AG10803 (cell line): ENCODE measurements around the gene C22orf15.
"Not testable (repeated sequence)": the region's sequence is repeated elsewhere in the genome, so short reads cannot be mapped to it uniquely, and the experiment has no call there.

Experiments
- DNase-seq: peaks from one replicate; pipeline ENCODE4 v3.0.0; 2010; ENCODE audit warnings: low read depth
- H3K4me3 ChIP-seq: 2 replicates; pipeline ENCODE4 v1.5.1; 2011; ENCODE audit warnings: mild to moderate bottlenecking, low read length, control low read depth
- TF ChIP-seq, protein P1 (sequence below): conservative IDR thresholded peaks from 2 replicates; pipeline ENCODE4 v1.5.1; 2011; ENCODE audit warnings: mild to moderate bottlenecking, low read length, control low read depth, inconsistent platforms

C22orf15 gene

GRCh38 chr22:23718371-23719165, 44.2 kb upstream of the C22orf15 start:
- no peak for DNase-seq

GRCh38 chr22:23720855-23721254, 41.9 kb upstream of the C22orf15 start:
- H3K4me3 ChIP-seq = no peak overlapping the region
- no peak for DNase-seq
- TF ChIP-seq, protein P1, sequence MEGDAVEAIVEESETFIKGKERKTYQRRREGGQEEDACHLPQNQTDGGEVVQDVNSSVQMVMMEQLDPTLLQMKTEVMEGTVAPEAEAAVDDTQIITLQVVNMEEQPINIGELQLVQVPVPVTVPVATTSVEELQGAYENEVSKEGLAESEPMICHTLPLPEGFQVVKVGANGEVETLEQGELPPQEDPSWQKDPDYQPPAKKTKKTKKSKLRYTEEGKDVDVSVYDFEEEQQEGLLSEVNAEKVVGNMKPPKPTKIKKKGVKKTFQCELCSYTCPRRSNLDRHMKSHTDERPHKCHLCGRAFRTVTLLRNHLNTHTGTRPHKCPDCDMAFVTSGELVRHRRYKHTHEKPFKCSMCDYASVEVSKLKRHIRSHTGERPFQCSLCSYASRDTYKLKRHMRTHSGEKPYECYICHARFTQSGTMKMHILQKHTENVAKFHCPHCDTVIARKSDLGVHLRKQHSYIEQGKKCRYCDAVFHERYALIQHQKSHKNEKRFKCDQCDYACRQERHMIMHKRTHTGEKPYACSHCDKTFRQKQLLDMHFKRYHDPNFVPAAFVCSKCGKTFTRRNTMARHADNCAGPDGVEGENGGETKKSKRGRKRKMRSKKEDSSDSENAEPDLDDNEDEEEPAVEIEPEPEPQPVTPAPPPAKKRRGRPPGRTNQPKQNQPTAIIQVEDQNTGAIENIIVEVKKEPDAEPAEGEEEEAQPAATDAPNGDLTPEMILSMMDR = no peak

More at GRCh38 chr22:23718371-23719165, 44.2 kb upstream of the C22orf15 start:
- no peak overlapping the region for H3K4me3 ChIP-seq
- TF ChIP-seq, protein P1 = no peak

DNA sequence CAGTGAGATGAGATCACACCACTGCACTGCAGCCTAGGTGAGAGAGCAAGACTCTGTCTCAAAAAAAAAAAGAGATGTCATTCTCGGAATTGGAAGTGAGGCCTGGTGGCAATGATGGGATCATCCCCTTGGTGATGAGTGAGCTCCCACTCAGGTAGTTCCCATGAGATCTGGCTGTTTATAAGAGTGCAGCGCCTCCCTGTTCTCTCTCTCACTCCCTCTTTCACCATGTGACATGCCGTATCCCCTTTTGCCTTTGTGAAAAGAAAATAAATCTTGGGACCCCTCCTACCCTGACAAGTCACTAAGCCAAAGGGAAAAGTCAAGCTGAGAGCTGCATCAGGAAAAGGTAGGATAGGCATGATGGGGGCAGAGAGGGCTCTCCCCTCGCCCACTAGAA, 40.6 kb upstream of the C22orf15 start:
- no peak overlapping the region for H3K4me3 ChIP-seq
- TF ChIP-seq, protein P1 = no peak
- no peak for DNase-seq

DNA sequence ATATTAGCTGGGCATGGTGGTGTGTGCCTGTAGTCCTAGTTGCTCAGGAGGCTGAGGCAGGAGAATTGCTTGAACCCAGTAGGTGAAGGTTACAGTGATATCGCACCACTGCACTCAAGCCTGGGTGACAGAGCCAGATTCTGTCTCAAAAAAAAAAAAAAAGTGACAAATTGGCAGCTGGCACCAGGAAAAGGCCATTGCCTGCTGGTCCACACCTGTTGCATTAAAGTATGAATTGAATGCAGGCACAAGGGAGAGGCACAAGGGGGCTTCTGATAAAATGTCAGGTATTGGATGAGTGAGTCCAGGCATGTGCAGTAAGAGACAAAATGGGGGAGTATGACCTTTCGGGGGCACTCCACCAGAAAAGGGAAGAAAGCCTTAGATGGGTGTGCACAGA, 40.1 kb upstream of the C22orf15 start:
- TF ChIP-seq, protein P1 = no peak
- no peak overlapping the region for H3K4me3 ChIP-seq
- DNase-seq = no peak

- not testable (repeated sequence) for DNase-seq, H3K4me3 ChIP-seq
Measured at GRCh38 chr22:23728108-23728507, 34.7 kb upstream of the C22orf15 start.

- H3K4me3 ChIP-seq = no peak overlapping the region
- TF ChIP-seq, protein P1 = no peak
- no peak for DNase-seq
Measured at GRCh38 chr22:23737696-23738095, 25.1 kb upstream of the C22orf15 start.

GRCh38 chr22:23742505-23743264, 20.1 kb upstream of the C22orf15 start:
- TF ChIP-seq, protein P1 = no peak
- no peak for DNase-seq
- no peak overlapping the region for H3K4me3 ChIP-seq
